SK-N-SH treated with all-trans-retinoic acid at 6 μM for 48 hours (cell line): Measurements from ENCODE around the gene FZD1.

Experiments used
- ATAC-seq: fragments of 200-7000 bp; cut with Tn5 transposase; 3 replicates; pipeline ENCODE4 v1.9.1; 2020; ENCODE audit warnings: mild to moderate bottlenecking, moderate library complexity
- ARNTL ChIP-seq: fragments of 450-650 bp; formaldehyde crosslinking; IDR thresholded peaks from 2 replicates; pipeline ENCODE4 v1.5.0; 2020; ENCODE audit warnings: low read depth, mild to moderate bottlenecking, moderate library complexity, borderline replicate concordance
- GLIS3 ChIP-seq: fragments of 250-450 bp; sonication (Bioruptor Pico); IDR thresholded peaks from 2 replicates; pipeline ENCODE4 v1.5.0; 2020; ENCODE audit warnings: mild to moderate bottlenecking, moderate library complexity
- POU6F1 ChIP-seq: fragments of 250-450 bp; sonication (Bioruptor Pico); IDR thresholded peaks from 2 replicates; pipeline ENCODE4 v1.8.0; 2021; ENCODE audit warnings: low read depth, mild to moderate bottlenecking, moderate library complexity, borderline replicate concordance
- PPARA ChIP-seq: fragments of 250-450 bp; sonication (Bioruptor Pico); IDR thresholded peaks from 2 replicates; pipeline ENCODE4 v1.5.0; 2020; ENCODE audit warnings: mild to moderate bottlenecking, borderline replicate concordance
- ZNF70 ChIP-seq: fragments of 450-650 bp; formaldehyde crosslinking; IDR thresholded peaks from 2 replicates; pipeline ENCODE4 v1.5.0; 2020; ENCODE audit warnings: mild to moderate bottlenecking, moderate library complexity
- ZNF8 ChIP-seq: fragments of 450-650 bp; formaldehyde crosslinking; IDR thresholded peaks from 2 replicates; pipeline ENCODE4 v1.5.0; 2020; ENCODE audit warnings: mild to moderate bottlenecking, moderate library complexity

Gene FZD1

DNA sequence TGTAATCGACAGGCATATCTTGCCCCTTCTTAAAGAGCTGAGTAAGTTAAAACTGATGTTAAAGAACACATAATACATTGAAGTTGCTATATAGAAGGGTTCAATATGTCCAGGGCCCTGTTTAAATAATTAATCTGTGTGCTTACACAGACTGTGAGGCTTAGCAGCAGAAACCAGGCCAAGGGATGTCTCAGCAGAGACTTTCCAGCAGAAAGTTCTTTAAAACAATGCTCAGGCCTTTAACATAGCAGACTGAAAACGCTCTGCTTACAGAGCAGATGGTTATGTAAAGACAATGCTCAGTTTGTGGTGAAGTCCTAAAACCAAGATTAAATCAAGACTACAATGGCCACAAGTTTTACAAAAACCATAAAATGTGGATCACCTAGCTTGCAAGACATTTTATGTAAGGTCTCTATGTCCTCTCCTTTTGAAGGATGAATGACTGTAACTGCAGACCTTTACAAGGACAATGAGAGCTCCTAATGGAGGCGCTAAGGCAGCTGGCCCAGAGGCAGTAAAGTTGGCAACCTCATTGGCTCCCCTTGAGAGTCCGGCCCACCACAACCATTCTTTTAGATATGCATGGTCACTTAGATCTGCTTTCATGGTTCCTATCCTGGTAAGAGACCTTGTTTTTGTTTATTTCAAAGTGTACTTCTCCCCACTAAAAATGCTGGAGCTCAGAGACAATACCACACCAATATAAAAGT, 56.3 kb downstream of the FZD1 start:
- ATAC-seq, result no peak
- TF ChIP-seq POU6F1 (no peak), GLIS3 (CRISPR knock-in tag) (no peak), ZNF70 (CRISPR knock-in tag) (no peak), PPARA (CRISPR knock-in tag) (no peak), ARNTL (CRISPR knock-in tag) (no peak), ZNF8 (no peak)
- TF ChIP-seq, all 23 proteins: peak for 0
